ENCODE data around the gene SLC18A2.

DNA sequence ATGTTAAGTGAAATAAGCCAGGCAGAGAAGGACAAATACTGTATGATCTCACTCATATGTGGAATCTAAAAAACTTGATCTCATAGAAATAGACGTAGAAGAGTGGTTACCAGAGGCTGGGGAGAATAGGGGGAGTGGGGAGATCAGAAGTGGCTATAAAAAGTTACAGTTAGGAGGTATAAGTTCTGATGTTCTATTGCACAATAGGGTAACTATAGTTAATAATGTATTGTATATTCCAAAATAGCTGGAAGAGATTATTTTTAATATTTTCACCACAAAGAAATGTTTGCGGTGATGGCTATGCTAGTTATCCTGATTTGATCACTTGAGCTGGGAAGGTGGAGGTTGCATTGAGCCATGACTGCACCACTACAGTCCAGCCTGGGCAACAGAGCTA lies 53.8 kb downstream of the SLC18A2 start:
- TF ChIP-seq, protein P1, sequence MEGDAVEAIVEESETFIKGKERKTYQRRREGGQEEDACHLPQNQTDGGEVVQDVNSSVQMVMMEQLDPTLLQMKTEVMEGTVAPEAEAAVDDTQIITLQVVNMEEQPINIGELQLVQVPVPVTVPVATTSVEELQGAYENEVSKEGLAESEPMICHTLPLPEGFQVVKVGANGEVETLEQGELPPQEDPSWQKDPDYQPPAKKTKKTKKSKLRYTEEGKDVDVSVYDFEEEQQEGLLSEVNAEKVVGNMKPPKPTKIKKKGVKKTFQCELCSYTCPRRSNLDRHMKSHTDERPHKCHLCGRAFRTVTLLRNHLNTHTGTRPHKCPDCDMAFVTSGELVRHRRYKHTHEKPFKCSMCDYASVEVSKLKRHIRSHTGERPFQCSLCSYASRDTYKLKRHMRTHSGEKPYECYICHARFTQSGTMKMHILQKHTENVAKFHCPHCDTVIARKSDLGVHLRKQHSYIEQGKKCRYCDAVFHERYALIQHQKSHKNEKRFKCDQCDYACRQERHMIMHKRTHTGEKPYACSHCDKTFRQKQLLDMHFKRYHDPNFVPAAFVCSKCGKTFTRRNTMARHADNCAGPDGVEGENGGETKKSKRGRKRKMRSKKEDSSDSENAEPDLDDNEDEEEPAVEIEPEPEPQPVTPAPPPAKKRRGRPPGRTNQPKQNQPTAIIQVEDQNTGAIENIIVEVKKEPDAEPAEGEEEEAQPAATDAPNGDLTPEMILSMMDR (IDR thresholded peaks at IDR 0.05; ENCODE audit: low read length), result no peak
- no peak for TF ChIP-seq EZH2phosphoT487 (IDR thresholded peaks at IDR 0.05; ENCODE audit: low read length)

Data from MM.1S (cell line).